ENCODE data around the gene FGF14.

GRCh38 chr13:102169471-102170015 is 232.3 kb downstream of the FGF14 start:
- TF ChIP-seq POLR2A (IDR thresholded peaks at IDR 0.05; ENCODE audit: low read depth, low read length) (no peak), CTCF (IDR thresholded peaks at IDR 0.05; ENCODE audit: extremely low read depth in 1 of 2, insufficient read depth in 1 of 2, low read depth in 1 of 2, low read length in 2 of 2) (no peak), POLR2AphosphoS5 (IDR thresholded peaks at IDR 0.05; ENCODE audit: insufficient read depth, low read depth, low read length) (no peak), EZH2 (IDR thresholded peaks at IDR 0.05; ENCODE audit: borderline replicate concordance, low read depth, low read length, severe bottlenecking) (no peak), JUN (IDR thresholded peaks at IDR 0.05; ENCODE audit: borderline replicate concordance, insufficient read depth, insufficient read length, low read depth) (no peak), MAX (IDR thresholded peaks at IDR 0.05; ENCODE audit: insufficient read depth, insufficient read length) (no peak)
